Fibroblast of lung (primary cell): Measurements from ENCODE around the gene TGFB2. TPM values are rescaled to one million over a fixed set of nuclear protein-coding genes. Genes with fewer than 3 reads are reported as not detected.

Source experiments
- DNase-seq, 2 donors: peaks; one replicate each; pipeline versions ENCODE4 v3.0.0 to v3.0.0-alpha.2; 2010; ENCODE audit warnings: low read depth in 2 of 2
- H2AFZ ChIP-seq: 2 replicates; pipeline ENCODE4 v1.5.1; 2012; ENCODE audit warnings: low read length, control low read depth, inconsistent platforms
- H3K27ac ChIP-seq: 2 replicates; pipeline ENCODE4 v1.5.1; 2011; ENCODE audit warnings: low read length, control low read depth; ENCODE audit not compliant: insufficient read depth
- H3K27me3 ChIP-seq: 2 replicates; pipeline ENCODE4 v1.5.1; 2011; ENCODE audit warnings: mild to moderate bottlenecking, low read length; ENCODE audit not compliant: control insufficient read depth, insufficient read depth
- H3K36me3 ChIP-seq: 2 replicates; pipeline ENCODE4 v1.5.1; 2011; ENCODE audit warnings: low read length; ENCODE audit not compliant: control insufficient read depth, insufficient read depth
- H3K4me1 ChIP-seq: 2 replicates; pipeline ENCODE4 v1.5.1; 2011; ENCODE audit warnings: low read length; ENCODE audit not compliant: control insufficient read depth, insufficient read depth; ENCODE audit errors: extremely low read depth
- H3K4me2 ChIP-seq: 2 replicates; pipeline ENCODE4 v1.5.1; 2011; ENCODE audit warnings: low read length, control low read depth; ENCODE audit not compliant: insufficient read depth; ENCODE audit errors: extremely low read depth
- H3K4me3 ChIP-seq, 4 experiments: fragments of 200-600 bp in 1 of 4; sonication (generic) in 1 of 4; replicated peaks in 1 of 4; 2 replicates each; pipeline ENCODE4 v1.5.1; 2011 to 2016; ENCODE audit warnings: low read length in 4 of 4, low read depth in 3 of 4, mild to moderate bottlenecking in 3 of 4, control low read depth in 2 of 4, inconsistent platforms in 1 of 4, mixed read lengths in 1 of 4; ENCODE audit not compliant: insufficient read depth in 1 of 4; ENCODE audit errors: control extremely low read depth in 1 of 4
- H3K79me2 ChIP-seq: 2 replicates; pipeline ENCODE4 v1.5.1; 2012; ENCODE audit warnings: mild to moderate bottlenecking, low read length, inconsistent platforms; ENCODE audit not compliant: control insufficient read depth, insufficient read depth
- H3K9ac ChIP-seq: 2 replicates; pipeline ENCODE4 v1.5.1; 2011; ENCODE audit warnings: mild to moderate bottlenecking, low read length, control low read depth; ENCODE audit not compliant: insufficient read depth
- H3K9me3 ChIP-seq: 2 replicates; pipeline ENCODE4 v1.5.1; 2012; ENCODE audit warnings: low read depth, low read length; ENCODE audit not compliant: control insufficient read depth, insufficient read depth
- H4K20me1 ChIP-seq: 2 replicates; pipeline ENCODE4 v1.5.1; 2011; ENCODE audit warnings: low read length; ENCODE audit not compliant: control insufficient read depth, insufficient read depth; ENCODE audit errors: extremely low read depth
- EZH2 ChIP-seq: IDR thresholded peaks from 2 replicates; pipeline ENCODE4 v1.5.1; 2012; ENCODE audit warnings: low read length, control low read depth, mild to moderate bottlenecking; ENCODE audit errors: missing control alignments
- polyA plus RNA-seq, 2 donors: library from polyadenylated mRNA; depleted of rRNA in 1 of 2; stranded (reverse) in 1 of 2; unstranded in 1 of 2; fragments of >200 nt; gene quantifications; 2 replicates each; pipeline ENCODE4 v1.2.1, GENCODE V29; 2011 to 2012; ENCODE audit warnings: missing spikeins in 1 of 2
- total RNA-seq: library from RNA; depleted of rRNA; stranded (reverse); fragments of >200 nt; gene quantifications from 2 replicates; pipeline ENCODE4 v1.2.1, GENCODE V29; 2014
- TF ChIP-seq, protein P1 (sequence below), 2 donors: IDR thresholded peaks in 1 of 2; conservative IDR thresholded peaks in 1 of 2; 1 replicate in 1 of 2; 2 replicates in 1 of 2; pipeline ENCODE4 v1.5.1; 2011 to 2012; ENCODE audit warnings: low read length in 2 of 2, control low read depth in 1 of 2, inconsistent platforms in 1 of 2, low read depth in 1 of 2, mild to moderate bottlenecking in 1 of 2

TGFB2 gene
- total and polyA plus RNA-seq, 2 donors (not counting 1 experiment from before 2014, with no cell fraction given) = 13.9 to 29.1 TPM

- Histone ChIP-seq H3K9ac (no peak overlapping the region), H3K79me2 (no peaks in the 10 kb centered on the region), H3K4me1 (peaks cover 4% of the 10 kb centered on the region), H2AFZ (no peak overlapping the region), H3K4me3 (no peak overlapping the region), H3K27ac (no peak overlapping the region), H4K20me1 (no peaks in the 10 kb centered on the region), H3K9me3 (no peaks in the 10 kb centered on the region), H3K36me3 (no peaks in the 10 kb centered on the region), H3K4me2 (no peak overlapping the region), H3K27me3 (no peaks in the 10 kb centered on the region)
- no peak for DNase-seq
- no peak for TF ChIP-seq EZH2
- TF ChIP-seq, protein P1, sequence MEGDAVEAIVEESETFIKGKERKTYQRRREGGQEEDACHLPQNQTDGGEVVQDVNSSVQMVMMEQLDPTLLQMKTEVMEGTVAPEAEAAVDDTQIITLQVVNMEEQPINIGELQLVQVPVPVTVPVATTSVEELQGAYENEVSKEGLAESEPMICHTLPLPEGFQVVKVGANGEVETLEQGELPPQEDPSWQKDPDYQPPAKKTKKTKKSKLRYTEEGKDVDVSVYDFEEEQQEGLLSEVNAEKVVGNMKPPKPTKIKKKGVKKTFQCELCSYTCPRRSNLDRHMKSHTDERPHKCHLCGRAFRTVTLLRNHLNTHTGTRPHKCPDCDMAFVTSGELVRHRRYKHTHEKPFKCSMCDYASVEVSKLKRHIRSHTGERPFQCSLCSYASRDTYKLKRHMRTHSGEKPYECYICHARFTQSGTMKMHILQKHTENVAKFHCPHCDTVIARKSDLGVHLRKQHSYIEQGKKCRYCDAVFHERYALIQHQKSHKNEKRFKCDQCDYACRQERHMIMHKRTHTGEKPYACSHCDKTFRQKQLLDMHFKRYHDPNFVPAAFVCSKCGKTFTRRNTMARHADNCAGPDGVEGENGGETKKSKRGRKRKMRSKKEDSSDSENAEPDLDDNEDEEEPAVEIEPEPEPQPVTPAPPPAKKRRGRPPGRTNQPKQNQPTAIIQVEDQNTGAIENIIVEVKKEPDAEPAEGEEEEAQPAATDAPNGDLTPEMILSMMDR (conservative IDR thresholded peaks at IDR 0.05 in 1 of 2, IDR thresholded peaks at IDR 0.05 in 1 of 2; ENCODE audit: low read depth in 1 of 2, low read length in 2 of 2) = no peak
These were observed 143.4 kb downstream of the TGFB2 start for GRCh38 chr1:218488531-218488930.

DNA sequence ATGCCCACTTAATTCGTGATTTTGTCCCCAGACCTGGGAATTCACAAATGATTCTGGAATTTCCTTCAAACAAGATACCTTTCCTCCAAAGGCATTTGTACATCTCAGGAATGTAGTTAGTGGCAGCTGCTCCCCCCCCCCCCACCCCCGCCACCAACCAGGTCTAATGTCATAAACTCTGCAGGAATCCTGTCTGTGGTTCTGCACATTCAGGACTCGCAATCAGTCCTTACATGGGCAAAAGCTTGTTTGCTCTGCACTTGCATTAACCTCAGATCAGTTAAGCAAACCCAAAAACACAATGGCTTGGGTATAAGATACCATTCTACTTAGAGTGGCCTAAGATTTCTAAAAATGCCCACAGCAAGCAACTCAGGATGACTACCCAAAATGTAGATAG is 143.8 kb downstream of the TGFB2 start:
- Histone ChIP-seq H3K79me2 (no peaks in the 10 kb centered on the region), H3K4me3 (no peak overlapping the region), H3K9ac (no peak overlapping the region), H3K36me3 (no peaks in the 10 kb centered on the region), H3K27me3 (no peaks in the 10 kb centered on the region), H3K9me3 (no peaks in the 10 kb centered on the region), H3K27ac (no peak overlapping the region), H2AFZ (no peak overlapping the region), H3K4me2 (no peak overlapping the region), H3K4me1 (peaks cover 4% of the 10 kb centered on the region), H4K20me1 (no peaks in the 10 kb centered on the region)
- peak in 1 of 2 donors; percentile 97 for DNase-seq
- TF ChIP-seq EZH2 = no peak
- TF ChIP-seq, protein P1 (conservative IDR thresholded peaks at IDR 0.05 in 1 of 2, IDR thresholded peaks at IDR 0.05 in 1 of 2; ENCODE audit: low read depth in 1 of 2, low read length in 2 of 2) = no peak

- no peak overlapping the region for H3K9ac ChIP-seq
- no peak overlapping the region for H3K27ac ChIP-seq
- no peak overlapping the region for H3K4me2 ChIP-seq
- no peak overlapping the region for H2AFZ ChIP-seq
- no peak overlapping the region for H3K4me3 ChIP-seq
- H3K79me2 ChIP-seq = no peaks in the 10 kb centered on the region
- H3K4me1 ChIP-seq = peaks cover 4% of the 10 kb centered on the region
- no peaks in the 10 kb centered on the region for H3K9me3 ChIP-seq
- H3K27me3 ChIP-seq = no peaks in the 10 kb centered on the region
- no peaks in the 10 kb centered on the region for H3K36me3 ChIP-seq
- DNase-seq = no peak
- TF ChIP-seq, protein P1 (conservative IDR thresholded peaks at IDR 0.05 in 1 of 2, IDR thresholded peaks at IDR 0.05 in 1 of 2; ENCODE audit: low read depth in 1 of 2, low read length in 2 of 2) = no peak
- TF ChIP-seq EZH2 = no peak
- no peaks in the 10 kb centered on the region for H4K20me1 ChIP-seq
These were observed 145.3 kb downstream of the TGFB2 start for GRCh38 chr1:218490406-218490922.
